Measurements from ENCODE around the gene PLEKHM3.
A peak's percentile ranks its signal among the peaks of the same experiment; 100 is the strongest.

PLEKHM3 gene

DNA sequence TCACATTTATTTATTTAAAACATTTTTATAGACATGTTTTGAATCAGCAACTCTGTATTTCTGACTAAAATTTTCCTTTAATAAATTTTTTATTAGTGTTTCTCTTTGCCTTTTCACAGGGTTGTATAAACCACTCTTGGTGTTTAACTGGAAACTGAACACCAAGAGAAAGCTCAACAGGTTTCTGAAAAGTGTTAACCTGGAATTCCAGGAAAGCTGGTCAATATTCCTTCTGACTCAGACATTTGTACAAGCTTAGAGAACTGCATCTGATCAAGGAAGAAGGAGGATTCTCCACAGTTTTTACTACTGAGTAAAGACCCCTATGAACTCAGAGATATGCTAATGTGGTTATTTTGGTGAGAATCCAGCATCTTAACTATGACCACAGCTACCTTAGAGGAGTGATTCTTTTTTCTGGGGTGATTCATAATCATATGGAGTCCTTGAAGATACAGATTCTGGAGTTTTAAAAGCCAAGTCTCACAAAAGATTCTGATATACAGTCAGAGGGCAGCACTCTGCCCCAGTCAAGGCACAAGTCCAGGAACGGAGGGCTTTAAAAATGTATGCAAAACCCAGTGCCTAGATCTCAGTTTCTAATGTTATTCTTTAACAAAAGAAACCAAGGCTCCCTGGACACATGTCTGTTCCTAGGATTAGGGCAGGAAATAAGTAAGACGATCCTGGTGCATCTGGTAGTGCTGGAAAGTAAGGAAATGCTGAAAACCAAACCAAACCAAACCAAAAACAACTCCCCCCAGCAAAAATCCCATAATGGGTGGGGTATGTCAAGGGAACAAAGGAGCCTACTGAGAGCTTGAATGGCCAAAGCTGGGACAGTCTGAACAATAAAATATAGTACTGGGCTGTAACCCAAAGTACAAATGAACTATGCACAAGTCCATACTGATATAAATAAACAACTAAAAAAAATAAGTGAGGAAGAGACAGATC lies 170.6 kb downstream of the PLEKHM3 start:
- no peak for TF ChIP-seq JUND (IDR thresholded peaks at IDR 0.05; ENCODE audit: low read depth)
- DNase-seq (ENCODE audit: low read depth in 1 of 2, low spot score in 1 of 2), result no peak
- in situ Hi-C loops (cut with HindIII; ENCODE audit: low pct_unique_long_range_greater_than_20kb, low sequenced_read_pairs), result no loop called here

DNA sequence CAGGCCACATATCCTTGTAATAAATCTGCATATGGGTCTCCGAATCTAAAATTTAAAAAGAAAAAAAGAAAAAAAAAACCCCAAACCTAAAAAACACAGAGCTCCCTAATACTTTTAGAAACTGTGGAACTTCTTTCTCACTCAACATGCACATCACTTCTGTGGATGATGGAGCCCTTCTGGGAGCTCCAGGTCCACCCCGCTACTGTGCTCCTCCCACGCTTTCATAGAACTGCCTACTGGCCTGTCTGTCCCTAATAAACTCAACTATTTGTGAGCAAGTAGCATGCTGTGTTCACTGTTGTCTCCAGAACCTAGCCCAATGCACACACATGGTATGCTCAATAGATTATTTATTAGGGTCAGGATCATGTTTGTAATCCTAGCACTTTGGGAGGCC lies 172.5 kb downstream of the PLEKHM3 start:
- DNase-seq (ENCODE audit: low read depth in 1 of 2, low spot score in 1 of 2), result no peak
- no peak for TF ChIP-seq JUND (IDR thresholded peaks at IDR 0.05; ENCODE audit: low read depth)
- in situ Hi-C loops (cut with HindIII; ENCODE audit: low pct_unique_long_range_greater_than_20kb, low sequenced_read_pairs), result no loop called here

DNA sequence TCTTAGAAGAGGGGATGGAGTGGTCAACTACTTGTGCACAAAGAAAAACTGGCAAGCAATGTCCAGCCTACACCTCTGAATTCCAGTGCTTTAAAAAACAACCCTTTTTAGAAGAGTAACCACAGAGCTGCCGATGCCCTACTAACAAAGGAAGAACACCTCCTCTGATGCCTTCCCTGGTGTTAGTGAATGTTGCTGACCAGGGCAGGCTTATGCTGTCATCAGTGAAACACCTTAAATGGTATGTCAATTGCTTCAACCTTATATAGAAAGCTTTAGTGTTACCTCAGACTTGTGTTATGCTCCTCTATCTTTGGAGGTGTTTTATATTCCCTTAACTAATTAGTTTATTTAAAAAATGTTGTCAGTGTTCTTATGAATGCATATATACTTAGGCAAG lies 175.9 kb downstream of the PLEKHM3 start:
- TF ChIP-seq JUND (IDR thresholded peaks at IDR 0.05; ENCODE audit: low read depth), result no peak
- in situ Hi-C loops (cut with HindIII; ENCODE audit: low pct_unique_long_range_greater_than_20kb, low sequenced_read_pairs), result no loop called here
- DNase-seq (ENCODE audit: low read depth in 1 of 2, low spot score in 1 of 2), result no peak

DNA sequence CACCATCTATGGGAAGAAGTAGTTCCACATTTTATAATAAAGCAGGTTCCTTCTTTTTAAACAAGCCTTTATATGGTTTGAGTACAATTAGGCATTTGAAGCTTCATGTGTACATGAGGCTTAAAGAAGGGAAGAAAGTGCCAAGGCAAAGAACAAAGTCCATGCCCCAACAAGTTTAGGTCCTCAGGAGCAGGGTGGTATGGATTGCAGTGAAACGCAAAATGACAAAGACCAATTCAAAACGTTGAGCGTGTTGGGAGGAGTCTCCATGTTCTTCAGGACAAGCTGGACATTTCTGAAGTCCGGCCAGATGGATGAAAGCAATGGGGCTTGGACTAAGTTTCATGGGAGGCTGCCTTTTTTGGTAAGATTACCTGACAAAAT lies 176.8 kb downstream of the PLEKHM3 start:
- in situ Hi-C loops (cut with HindIII; ENCODE audit: low pct_unique_long_range_greater_than_20kb, low sequenced_read_pairs), result no loop called here

DNA sequence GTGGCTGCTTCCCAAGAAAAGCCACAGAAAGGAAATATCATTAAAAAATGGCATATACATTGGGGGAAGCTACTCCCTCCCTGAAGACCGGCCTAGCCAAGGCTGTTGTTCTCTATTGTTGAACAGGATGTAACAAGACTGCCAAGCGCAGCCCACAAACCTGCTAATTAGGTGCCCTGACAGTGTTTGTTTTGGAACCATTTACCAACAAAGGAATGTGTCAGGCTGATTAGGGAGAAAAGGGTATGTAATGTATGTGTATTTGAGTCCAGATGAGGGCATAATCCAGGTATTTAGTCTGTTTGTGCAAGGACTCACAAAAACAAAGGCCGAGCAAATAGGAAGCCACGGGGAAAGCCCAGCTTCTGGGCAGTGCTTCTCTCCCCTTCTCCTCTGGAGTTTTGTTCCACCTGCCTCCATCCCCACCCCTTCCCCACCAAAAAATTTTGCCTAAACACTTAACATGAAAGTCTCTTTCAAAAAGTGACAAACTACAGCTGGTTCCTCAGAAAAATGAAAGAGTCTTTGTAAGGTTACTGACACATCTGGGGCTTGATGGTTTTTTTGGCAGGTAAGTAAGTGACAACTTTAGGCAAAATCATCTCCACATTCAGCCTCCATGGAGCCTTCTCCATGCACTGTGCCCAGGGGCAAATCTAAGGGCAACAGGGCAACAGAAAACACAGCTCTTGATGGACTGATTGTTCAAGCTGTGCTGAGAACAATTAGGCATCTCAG lies 177.4 kb downstream of the PLEKHM3 start:
- DNase-seq (ENCODE audit: low read depth in 1 of 2, low spot score in 1 of 2), result peak; percentile 28 to 96
- in situ Hi-C loops (cut with HindIII; ENCODE audit: low pct_unique_long_range_greater_than_20kb, low sequenced_read_pairs), result no loop called here
- TF ChIP-seq JUND (IDR thresholded peaks at IDR 0.05; ENCODE audit: low read depth), result peak; percentile 72

More for the DNA sequence above, 176.8 kb downstream of the PLEKHM3 start:
- peak in 1 of 2 experiments; percentile 53 for DNase-seq (ENCODE audit: low read depth in 1 of 2, low spot score in 1 of 2)
- TF ChIP-seq JUND (IDR thresholded peaks at IDR 0.05; ENCODE audit: low read depth), result no peak

DNA sequence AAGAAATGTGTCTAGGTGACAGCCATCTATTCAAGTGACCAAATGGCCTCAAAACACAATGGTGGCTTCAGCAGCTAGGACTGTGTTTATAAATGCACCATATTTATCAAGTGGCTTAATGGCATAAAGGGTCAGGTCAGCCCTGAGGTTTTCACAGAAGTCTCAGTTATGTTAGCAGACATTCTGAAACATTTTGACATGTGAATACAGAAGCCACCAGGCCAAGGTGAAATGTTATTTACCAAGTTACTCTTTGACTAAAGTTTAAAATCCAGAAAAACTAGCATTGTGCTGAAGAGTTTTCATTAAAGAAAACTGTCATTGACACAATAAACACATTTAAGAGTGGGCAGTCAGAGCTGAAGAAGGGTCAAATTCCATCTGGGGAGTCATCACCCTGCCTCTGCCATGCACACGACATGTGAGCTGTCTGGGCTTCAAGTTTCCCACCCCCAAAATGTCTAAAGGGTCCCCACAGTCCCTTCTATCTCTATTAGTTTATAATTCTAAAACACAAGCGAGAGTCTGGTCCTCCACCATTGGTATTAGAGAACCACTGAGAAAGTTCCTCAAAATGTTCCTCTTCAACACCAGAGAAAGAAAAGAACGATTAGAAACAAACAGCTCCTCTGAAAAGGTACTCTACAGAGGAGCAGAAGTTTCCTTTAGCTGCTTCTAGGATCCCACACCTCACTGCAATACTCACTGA lies 178.1 kb downstream of the PLEKHM3 start:
- no peak for TF ChIP-seq JUND (IDR thresholded peaks at IDR 0.05; ENCODE audit: low read depth)
- DNase-seq (ENCODE audit: low read depth in 1 of 2, low spot score in 1 of 2), result no peak
- in situ Hi-C loops (cut with HindIII; ENCODE audit: low pct_unique_long_range_greater_than_20kb, low sequenced_read_pairs), result no loop called here

DNA sequence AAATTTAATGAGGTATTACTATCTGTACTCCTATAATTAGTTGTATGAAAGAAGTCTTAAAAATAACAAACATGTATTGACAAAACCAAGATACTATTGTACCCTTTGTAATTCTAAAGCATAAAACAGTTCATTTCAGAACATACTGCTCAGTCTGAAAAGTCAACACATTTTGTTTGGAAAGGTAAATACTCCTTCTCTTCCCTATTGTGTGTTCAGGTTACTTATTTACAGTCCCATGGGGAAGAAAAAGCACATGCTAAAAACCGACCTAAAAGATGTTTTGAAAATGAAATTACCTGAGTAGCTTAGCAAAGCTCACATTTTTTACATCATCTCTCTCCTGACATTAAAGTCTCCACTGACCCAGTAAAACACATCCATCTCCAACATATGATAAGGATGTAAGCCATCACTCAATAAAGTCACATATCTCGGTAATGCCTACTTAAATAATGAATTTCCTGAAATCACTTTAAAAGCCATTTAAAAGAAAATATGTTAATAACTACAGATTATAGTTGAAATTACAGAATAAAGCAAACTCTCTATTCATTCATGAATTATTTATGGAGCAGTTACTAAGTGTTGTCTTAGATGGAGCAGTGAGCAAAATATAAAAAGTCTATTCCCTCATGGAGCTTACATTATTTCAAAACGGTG lies 180.0 kb downstream of the PLEKHM3 start:
- no peak for TF ChIP-seq JUND (IDR thresholded peaks at IDR 0.05; ENCODE audit: low read depth)
- peak in 1 of 2 experiments; percentile 25 for DNase-seq (ENCODE audit: low read depth in 1 of 2, low spot score in 1 of 2)
- in situ Hi-C loops (cut with HindIII; ENCODE audit: low pct_unique_long_range_greater_than_20kb, low sequenced_read_pairs), result no loop called here

DNA sequence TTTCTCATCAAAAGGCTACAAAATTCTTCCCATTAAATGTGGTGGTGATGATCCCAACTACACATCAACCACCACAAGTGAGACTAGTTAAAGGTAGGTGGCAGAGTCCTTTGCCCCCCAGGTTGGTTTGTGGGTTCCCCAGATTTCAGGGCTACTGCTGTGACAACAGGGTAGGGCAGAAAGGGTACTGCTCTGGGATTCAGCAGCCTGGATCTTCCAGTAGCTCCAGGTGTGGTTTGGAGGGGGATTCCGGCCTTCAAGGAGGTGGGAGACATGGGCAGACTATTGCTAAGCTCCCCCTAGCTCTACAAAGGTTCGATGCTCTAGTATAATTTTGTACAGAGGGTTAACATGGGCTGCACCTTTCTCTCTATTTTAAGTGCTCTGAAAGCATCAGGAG lies 180.7 kb downstream of the PLEKHM3 start:
- DNase-seq (ENCODE audit: low read depth in 1 of 2, low spot score in 1 of 2), result no peak
- no peak for TF ChIP-seq JUND (IDR thresholded peaks at IDR 0.05; ENCODE audit: low read depth)
- in situ Hi-C loops (cut with HindIII; ENCODE audit: low pct_unique_long_range_greater_than_20kb, low sequenced_read_pairs), result no loop called here

DNA sequence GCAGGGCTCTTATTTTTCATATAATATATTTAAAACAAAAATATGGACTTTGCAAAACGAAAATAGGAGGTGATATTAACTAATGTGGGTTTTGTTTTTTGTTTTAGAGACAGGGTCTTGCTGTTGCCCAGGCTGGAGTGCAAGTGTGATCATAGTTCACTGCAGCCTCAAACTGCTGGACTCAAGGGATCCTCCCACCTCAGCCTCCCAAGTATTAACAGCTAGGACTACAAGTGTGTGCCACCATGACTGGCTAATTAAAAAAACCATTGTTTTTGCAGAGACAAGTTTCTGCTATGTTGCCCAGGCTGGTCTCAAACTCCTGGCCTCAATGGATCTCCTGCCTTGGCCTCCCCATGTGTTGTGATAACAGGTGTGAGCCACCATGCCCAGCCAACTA lies 185.2 kb downstream of the PLEKHM3 start:
- in situ Hi-C loops (cut with HindIII; ENCODE audit: low pct_unique_long_range_greater_than_20kb, low sequenced_read_pairs), result no loop called here
- TF ChIP-seq JUND (IDR thresholded peaks at IDR 0.05; ENCODE audit: low read depth), result no peak
- no peak for DNase-seq (ENCODE audit: low read depth in 1 of 2, low spot score in 1 of 2)

DNA sequence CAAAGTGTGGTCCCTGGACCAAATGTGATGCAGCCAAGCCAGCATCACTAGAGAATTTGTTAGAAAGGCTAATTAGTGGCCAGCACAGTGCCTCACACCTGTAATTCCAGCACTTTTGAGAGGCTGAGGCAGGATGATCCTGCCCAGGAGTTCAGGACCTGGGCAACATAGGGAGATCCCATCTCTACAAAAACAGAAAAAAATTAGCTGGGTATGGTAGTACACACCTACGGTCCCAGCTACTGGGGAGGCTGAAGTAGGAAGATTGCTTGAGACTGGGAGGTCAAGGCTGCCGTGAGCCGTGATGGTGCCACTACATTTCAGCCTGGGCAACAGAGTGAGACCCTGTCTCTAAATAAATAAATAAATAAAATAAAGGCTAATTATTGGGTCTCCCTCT lies 185.8 kb downstream of the PLEKHM3 start:
- no peak for DNase-seq (ENCODE audit: low read depth in 1 of 2, low spot score in 1 of 2)
- in situ Hi-C loops (cut with HindIII; ENCODE audit: low pct_unique_long_range_greater_than_20kb, low sequenced_read_pairs), result no loop called here
- TF ChIP-seq JUND (IDR thresholded peaks at IDR 0.05; ENCODE audit: low read depth), result no peak

DNA sequence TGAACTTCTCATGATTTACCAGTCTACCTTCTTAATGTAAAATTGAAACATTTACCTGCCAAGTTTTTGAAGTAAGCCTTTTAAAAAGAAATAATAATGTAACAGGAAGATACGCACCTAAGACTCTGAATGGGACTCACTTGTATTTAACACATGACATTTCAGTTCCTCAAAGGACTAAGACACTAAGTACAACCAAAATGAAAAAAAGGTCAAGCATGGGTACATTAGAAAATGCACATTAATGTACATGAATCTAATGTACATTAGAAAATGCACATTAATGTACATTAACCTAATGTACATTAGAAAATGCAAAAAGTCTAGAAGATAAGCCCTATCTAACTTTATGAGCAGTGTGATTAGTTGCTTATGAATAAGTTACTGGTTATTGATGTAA lies 186.3 kb downstream of the PLEKHM3 start:
- DNase-seq (ENCODE audit: low read depth in 1 of 2, low spot score in 1 of 2), result no peak
- TF ChIP-seq JUND (IDR thresholded peaks at IDR 0.05; ENCODE audit: low read depth), result no peak
- in situ Hi-C loops (cut with HindIII; ENCODE audit: low pct_unique_long_range_greater_than_20kb, low sequenced_read_pairs), result no loop called here

DNA sequence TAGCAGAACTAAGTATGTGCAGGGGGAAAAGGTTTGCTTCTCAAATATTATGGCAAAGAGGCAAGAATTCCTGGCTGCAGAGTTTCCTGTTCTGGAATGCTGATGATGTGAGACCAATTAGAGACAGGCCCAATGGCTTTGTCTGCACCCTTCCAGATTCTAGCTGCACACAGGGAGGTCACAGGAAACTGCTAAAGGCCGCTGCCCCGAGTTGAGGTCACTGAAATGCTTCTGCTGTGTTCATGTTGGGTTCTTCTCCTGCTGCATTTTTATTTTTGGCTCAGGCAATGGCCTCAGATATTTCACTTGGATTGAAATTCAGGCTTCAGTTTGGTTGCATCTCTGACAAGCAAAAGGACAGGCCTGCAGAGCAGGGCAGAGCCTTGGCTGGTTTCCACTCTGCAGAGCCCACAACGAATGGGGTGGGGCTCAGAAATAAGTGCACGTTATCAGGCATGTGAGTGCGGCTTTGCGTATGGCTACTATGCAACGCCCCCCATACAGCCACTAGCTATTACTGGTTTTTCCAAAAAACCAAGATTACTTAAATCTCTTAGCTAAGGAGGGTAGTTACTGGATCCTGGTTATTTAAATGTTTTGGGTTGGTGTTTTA lies 188.7 kb downstream of the PLEKHM3 start:
- TF ChIP-seq JUND (IDR thresholded peaks at IDR 0.05; ENCODE audit: low read depth), result no peak
- DNase-seq (ENCODE audit: low read depth in 1 of 2, low spot score in 1 of 2), result no peak
- in situ Hi-C loops (cut with HindIII; ENCODE audit: low pct_unique_long_range_greater_than_20kb, low sequenced_read_pairs), result no loop called here
